ENCODE data around the gene CHST15.
"Not testable (repeated sequence)": the region's sequence is repeated elsewhere in the genome, so short reads cannot be mapped to it uniquely, and the experiment has no call there.

CHST15 gene

GRCh38 chr10:124124123-124124768 lies 30.8 kb upstream of the CHST15 start:
- DNase-seq (ENCODE audit: low read depth) = no peak

GRCh38 chr10:124123156-124123555 lies 29.8 kb upstream of the CHST15 start:
- no peak for DNase-seq (ENCODE audit: low read depth)

- DNase-seq (ENCODE audit: low read depth) = no peak
These were observed 28.8 kb upstream of the CHST15 start for GRCh38 chr10:124122211-124122610.

GRCh38 chr10:124120410-124121061 lies 27.1 kb upstream of the CHST15 start:
- no peak for DNase-seq (ENCODE audit: low read depth)

- DNase-seq (ENCODE audit: low read depth) = no peak
These were observed 26.5 kb upstream of the CHST15 start for GRCh38 chr10:124119946-124120345.

- DNase-seq (ENCODE audit: low read depth) = no peak
These were observed 25.8 kb upstream of the CHST15 start for GRCh38 chr10:124119216-124119615.

GRCh38 chr10:124117833-124118232 lies 24.4 kb upstream of the CHST15 start:
- DNase-seq (ENCODE audit: low read depth) = no peak

GRCh38 chr10:124117511-124117785 lies 24.1 kb upstream of the CHST15 start:
- no peak for DNase-seq (ENCODE audit: low read depth)

- DNase-seq (ENCODE audit: low read depth) = no peak
These were observed 23.5 kb upstream of the CHST15 start for GRCh38 chr10:124116771-124117510.

GRCh38 chr10:124114696-124115095 lies 21.3 kb upstream of the CHST15 start:
- no peak for DNase-seq (ENCODE audit: low read depth)

GRCh38 chr10:124112891-124113580 lies 19.6 kb upstream of the CHST15 start:
- DNase-seq (ENCODE audit: low read depth) = no peak

- no peak for DNase-seq (ENCODE audit: low read depth)
These were observed 17.5 kb upstream of the CHST15 start for GRCh38 chr10:124110882-124111281.

- DNase-seq (ENCODE audit: low read depth) = no peak
These were observed 15.9 kb upstream of the CHST15 start for GRCh38 chr10:124109261-124109660.

GRCh38 chr10:124107072-124107471 lies 13.7 kb upstream of the CHST15 start:
- no peak for DNase-seq (ENCODE audit: low read depth)

- DNase-seq (ENCODE audit: low read depth) = no peak
These were observed 13.0 kb upstream of the CHST15 start for GRCh38 chr10:124106241-124106879.

GRCh38 chr10:124105594-124105993 lies 12.2 kb upstream of the CHST15 start:
- DNase-seq (ENCODE audit: low read depth) = no peak

GRCh38 chr10:124105045-124105444 lies 11.6 kb upstream of the CHST15 start:
- DNase-seq (ENCODE audit: low read depth) = no peak

- DNase-seq (ENCODE audit: low read depth) = no peak
These were observed 10.7 kb upstream of the CHST15 start for GRCh38 chr10:124104011-124104627.

- no peak for DNase-seq (ENCODE audit: low read depth)
These were observed 8.0 kb upstream of the CHST15 start for GRCh38 chr10:124101351-124101750.

GRCh38 chr10:124100651-124101050 lies 7.3 kb upstream of the CHST15 start:
- not testable (repeated sequence) for DNase-seq (ENCODE audit: low read depth)

- DNase-seq (ENCODE audit: low read depth) = no peak
These were observed 6.7 kb upstream of the CHST15 start for GRCh38 chr10:124100124-124100523.

- DNase-seq (ENCODE audit: low read depth) = no peak
These were observed 6.2 kb upstream of the CHST15 start for GRCh38 chr10:124099604-124100003.

Measured in activated gamma-delta T cell treated with anti-CD3 and anti-CD28 coated beads, Interleukin-2, amount 50 U/mL, for 16 hours (primary cell).